Stimulated activated CD8-positive, alpha-beta memory T cell treated with anti-CD3 and anti-CD28 coated beads, Interleukin-15, amount 100 ng/mL, for 48 hours (primary cell): ENCODE measurements around the gene KIRREL3.

Experiments
- DNase-seq, 2 donors: peaks; one replicate each; pipeline ENCODE4 v3.0.0-alpha.2; 2020; ENCODE audit warnings: low read depth in 2 of 2

Gene KIRREL3

DNA sequence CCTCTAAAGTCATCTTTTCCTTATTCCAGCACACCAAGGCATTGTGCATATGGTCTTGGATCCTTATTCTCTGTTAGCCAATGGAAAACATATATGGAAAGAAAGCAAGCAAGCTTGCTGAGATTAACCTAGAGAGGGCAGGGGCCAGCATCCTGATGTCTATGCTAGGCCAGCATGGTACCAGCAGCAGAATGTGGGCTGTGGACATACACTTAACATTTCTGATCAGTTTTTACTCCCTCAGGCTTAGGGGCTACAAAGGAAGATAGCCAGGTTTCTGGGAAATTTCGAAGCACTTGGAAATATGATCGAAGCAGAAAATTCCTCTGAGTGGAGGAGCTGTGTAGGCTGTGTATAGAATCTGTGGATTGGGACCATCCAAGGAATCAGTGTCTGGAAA is 578.1 kb downstream of the KIRREL3 start:
- DNase-seq = no peak

- no peak for DNase-seq
Observed at GRCh38 chr11:126421271-126421671, 579.3 kb downstream of the KIRREL3 start.

GRCh38 chr11:126420698-126421256 is 579.8 kb downstream of the KIRREL3 start:
- no peak for DNase-seq

DNA sequence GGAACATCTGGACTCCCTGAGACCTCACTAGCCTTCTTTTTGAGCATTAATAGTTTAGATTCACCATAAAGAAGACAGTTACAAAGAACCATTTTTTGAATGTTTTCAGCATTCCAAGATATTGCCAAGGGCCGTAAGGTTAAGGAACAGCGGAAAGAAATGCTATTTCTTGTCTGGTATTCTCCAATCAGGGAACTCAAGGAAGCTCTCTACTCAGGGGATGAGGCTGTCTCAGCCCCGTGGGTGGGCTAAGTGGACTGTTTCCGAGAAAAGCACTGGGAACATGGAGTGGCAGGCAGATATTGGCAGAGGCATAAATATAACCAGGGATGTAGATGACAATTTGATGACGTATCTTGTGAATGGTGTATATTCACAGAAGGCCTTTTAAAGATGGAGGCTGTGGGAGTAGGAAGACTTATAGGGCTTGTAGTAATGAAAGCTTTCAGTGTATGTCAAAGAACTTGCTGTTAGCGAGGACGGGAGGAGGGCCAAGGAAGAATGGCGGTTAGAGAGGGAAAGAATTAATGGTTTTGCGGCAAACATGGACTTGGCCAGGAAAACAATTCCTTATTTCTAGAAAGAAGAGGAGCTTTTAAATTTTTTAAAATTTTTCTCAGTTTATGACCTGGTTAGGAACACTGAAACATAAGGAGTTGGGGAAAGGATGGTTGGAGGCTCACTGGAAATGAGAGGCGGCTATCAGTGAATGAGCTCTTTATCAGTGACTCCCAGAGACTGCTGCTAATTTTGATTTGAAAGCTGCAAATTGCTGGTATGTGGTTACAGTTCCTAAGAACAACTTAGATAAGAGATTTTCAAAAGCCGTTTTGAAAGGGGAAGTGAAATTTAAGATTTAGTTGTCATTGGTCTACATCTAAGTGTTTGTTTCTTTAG is 580.5 kb downstream of the KIRREL3 start:
- no peak for DNase-seq

- DNase-seq = no peak
Observed at GRCh38 chr11:126418887-126419286, 581.7 kb downstream of the KIRREL3 start.

- DNase-seq = no peak
Observed at GRCh38 chr11:126417091-126417862, 583.3 kb downstream of the KIRREL3 start.

- peak; percentile 56 to 68 for DNase-seq
Observed at GRCh38 chr11:126416542-126417090, 584.0 kb downstream of the KIRREL3 start.

DNA sequence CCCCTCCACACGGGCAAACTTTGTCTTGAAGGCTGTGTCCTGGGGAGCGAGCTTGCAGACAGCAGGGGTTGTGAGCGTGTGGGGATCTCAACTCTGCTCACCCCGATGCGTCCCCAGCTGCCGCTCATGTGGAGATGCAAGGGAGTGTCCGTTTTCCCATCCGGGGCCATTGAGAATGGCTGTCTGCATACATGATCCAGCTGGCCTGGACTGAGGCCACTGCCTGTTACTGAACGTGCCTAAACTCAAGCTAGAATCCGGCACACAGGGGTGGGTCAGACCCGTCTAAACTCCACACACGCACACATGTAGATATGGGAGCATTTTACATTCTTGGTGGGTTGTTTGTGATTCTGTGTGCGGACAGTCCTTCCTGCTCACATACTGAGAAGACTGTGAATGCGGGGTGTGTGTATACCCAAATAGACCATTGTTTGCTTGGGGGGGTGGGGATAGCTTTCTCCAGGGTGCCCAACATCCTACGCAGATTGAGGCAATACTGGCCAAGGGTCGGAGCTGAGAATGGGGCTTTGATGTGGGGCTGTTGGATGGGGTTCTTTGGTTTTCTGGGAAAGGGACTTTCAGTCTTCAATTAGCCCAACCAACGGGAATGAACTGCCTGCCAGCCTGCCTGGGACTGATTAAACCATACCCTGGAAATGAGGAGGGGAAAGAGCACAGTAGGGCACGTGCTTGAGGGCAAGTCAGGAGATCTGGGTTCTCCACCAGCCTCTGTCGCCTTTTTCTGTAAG is 584.7 kb downstream of the KIRREL3 start:
- DNase-seq = no peak

DNA sequence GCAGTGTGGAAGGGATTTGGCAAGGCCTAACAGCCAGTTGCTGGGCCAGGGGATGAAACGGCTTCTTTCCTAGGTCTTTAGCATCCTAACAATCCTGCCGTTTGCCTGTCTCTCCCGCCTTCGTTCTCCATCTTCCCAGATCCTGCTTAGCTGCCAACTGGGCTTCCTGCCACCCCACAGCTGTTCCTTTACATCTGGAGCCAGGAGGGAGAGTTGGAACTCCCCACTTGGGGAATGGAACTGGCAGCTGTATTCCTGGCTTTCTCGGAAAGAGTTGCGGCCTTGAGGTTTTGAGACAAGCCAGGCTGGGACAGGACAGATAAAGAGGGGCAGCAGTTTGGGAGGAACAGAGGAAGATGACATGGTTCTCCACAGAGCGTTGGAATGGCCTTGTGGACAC is 585.4 kb downstream of the KIRREL3 start:
- DNase-seq = no peak

GRCh38 chr11:126414615-126415014 is 586.0 kb downstream of the KIRREL3 start:
- no peak for DNase-seq

DNA sequence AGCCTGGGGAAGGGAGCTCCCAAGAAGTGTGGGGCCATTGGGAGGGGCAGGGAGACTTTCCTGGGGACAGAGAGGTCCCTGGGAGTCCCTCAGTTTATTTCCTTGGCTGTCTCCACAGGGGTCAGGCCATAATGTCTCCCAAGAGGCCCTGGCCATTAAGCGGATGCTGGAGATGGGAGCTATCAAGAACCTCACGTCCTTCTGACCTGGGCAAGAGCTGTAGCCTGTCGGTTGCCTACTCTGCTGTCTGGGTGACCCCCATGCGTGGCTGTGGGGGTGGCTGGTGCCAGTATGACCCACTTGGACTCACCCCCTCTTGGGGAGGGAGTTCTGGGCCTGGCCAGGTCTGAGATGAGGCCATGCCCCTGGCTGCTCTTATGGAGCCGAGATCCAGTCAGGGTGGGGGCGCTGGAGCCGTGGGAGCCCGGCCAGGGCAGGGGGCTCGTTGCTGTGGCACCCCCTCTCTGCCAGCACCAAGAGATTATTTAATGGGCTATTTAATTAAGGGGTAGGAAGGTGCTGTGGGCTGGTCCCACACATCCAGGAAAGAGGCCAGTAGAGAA is 586.6 kb downstream of the KIRREL3 start:
- DNase-seq = no peak

DNA sequence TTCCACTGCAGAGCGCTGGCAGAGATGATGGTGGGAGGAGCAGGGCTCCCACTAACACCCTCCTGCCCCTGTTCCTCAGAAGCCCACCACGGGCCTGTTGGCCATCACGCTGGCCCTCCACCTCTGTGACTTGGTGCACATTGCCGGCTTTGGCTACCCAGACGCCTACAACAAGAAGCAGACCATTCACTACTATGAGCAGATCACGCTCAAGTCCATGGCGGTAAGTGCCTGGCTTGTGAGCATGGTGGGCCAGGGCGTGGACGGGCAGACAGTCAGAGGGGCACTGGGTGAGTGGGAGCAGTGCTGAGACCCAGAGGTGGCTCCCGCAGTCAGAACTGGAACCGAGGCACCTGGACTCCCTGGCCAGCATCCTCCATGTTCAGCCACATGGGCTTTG is 587.1 kb downstream of the KIRREL3 start:
- no peak for DNase-seq

- DNase-seq = no peak
Observed at GRCh38 chr11:126411971-126412381, 588.6 kb downstream of the KIRREL3 start.

- DNase-seq = no peak
Observed at GRCh38 chr11:126410649-126411048, 589.9 kb downstream of the KIRREL3 start.

DNA sequence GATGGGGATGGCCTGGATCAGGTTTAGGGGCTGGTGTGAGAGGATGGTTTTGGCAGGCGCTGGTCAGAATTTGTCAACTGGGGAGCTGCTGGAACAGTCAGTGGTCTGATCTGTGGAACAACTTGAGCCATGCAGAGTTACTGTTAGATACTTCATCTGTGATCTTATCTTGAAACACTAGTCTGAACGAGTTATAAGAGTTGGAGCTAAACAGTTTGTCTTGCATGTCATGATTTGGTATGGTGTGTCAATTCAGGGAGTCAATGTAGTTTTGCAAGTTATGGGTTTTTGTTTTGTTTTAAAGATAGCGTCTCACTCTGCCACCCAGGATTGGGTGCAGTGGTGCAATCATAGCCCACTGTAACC is 591.0 kb downstream of the KIRREL3 start:
- no peak for DNase-seq

- DNase-seq = no peak
Observed at GRCh38 chr11:126408901-126409619, 591.5 kb downstream of the KIRREL3 start.

DNA sequence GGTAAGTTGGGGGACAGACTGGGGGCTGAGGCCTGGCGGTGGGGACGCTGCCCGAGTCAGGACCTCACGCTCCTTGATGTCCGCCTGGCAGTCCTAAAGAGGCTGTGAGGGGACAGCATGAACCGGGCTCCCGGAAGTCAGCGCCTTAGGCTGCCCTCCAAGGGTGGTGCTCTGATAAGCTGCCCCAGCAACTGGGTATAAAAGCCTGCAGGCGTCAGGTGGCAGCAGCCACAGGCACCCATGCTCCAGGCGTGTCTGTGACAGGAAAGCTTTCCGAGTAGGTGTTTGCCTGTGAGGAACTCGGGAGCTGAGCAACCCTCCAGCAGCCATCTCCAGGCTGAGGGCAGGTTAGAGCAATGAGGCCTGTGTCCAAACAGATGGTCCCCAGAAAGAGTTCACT is 592.1 kb downstream of the KIRREL3 start:
- no peak for DNase-seq

GRCh38 chr11:126407682-126408288 is 592.8 kb downstream of the KIRREL3 start:
- DNase-seq = no peak

- no peak for DNase-seq
Observed at GRCh38 chr11:126407101-126407521, 593.5 kb downstream of the KIRREL3 start.

DNA sequence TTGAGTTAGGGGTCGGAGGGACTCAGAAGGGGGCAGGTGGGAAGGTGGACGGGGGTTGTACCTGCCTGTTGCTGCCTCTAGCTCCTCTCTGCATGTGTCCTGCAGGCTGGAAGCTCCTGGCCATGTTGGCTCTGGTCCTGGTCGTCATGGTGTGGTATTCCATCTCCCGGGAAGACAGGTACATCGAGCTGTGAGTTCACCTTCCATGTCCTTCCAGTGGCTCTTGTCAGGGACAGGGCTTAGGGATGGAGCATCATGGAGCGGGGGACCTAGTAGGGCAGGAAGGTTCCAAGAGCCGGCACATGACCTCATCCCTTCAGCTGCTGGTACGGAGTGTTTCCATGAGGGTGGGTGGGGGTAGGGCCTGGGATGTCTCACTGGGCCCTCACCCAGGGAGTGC is 594.2 kb downstream of the KIRREL3 start:
- DNase-seq = no peak
